NCI-H128 (cell line): ENCODE measurements around the gene ERCC6L2.

Experiments
- DNase-seq: peaks from one replicate; lab custom pipeline; 2025; ENCODE audit not compliant: unreplicated experiment; lab: John Stamatoyannopoulos, UW

ERCC6L2 gene

GRCh38 chr9:95910770-95911340, 35.4 kb downstream of the ERCC6L2 start:
- DNase-seq = no peak

- no peak for DNase-seq
These were observed 37.3 kb downstream of the ERCC6L2 start for GRCh38 chr9:95912773-95913172.

GRCh38 chr9:95920017-95920416, 44.5 kb downstream of the ERCC6L2 start:
- DNase-seq = no peak

GRCh38 chr9:95923794-95924193, 48.3 kb downstream of the ERCC6L2 start:
- no peak for DNase-seq

- no peak for DNase-seq
These were observed 49.5 kb downstream of the ERCC6L2 start for GRCh38 chr9:95924987-95925386.

GRCh38 chr9:95927271-95928004, 51.9 kb downstream of the ERCC6L2 start:
- DNase-seq = no peak

- no peak for DNase-seq
These were observed 54.8 kb downstream of the ERCC6L2 start for GRCh38 chr9:95930277-95930676.

- no peak for DNase-seq
These were observed 60.5 kb downstream of the ERCC6L2 start for GRCh38 chr9:95935861-95936578.

GRCh38 chr9:95936579-95937075, 61.1 kb downstream of the ERCC6L2 start:
- no peak for DNase-seq

GRCh38 chr9:95937131-95937530, 61.6 kb downstream of the ERCC6L2 start:
- DNase-seq = no peak

- DNase-seq = no peak
These were observed 63.2 kb downstream of the ERCC6L2 start for GRCh38 chr9:95938724-95939123.

GRCh38 chr9:95939472-95939871, 64.0 kb downstream of the ERCC6L2 start:
- DNase-seq = no peak

- DNase-seq = no peak
These were observed 64.8 kb downstream of the ERCC6L2 start for GRCh38 chr9:95940265-95940664.

- no peak for DNase-seq
These were observed 66.5 kb downstream of the ERCC6L2 start for GRCh38 chr9:95942016-95942415.

GRCh38 chr9:95947118-95947517, 71.6 kb downstream of the ERCC6L2 start:
- DNase-seq = no peak

- no peak for DNase-seq
These were observed 77.0 kb downstream of the ERCC6L2 start for GRCh38 chr9:95952471-95952870.

- no peak for DNase-seq
These were observed 78.5 kb downstream of the ERCC6L2 start for GRCh38 chr9:95953986-95954385.

- no peak for DNase-seq
These were observed 79.4 kb downstream of the ERCC6L2 start for GRCh38 chr9:95954940-95955339.

GRCh38 chr9:95962936-95963335, 87.4 kb downstream of the ERCC6L2 start:
- no peak for DNase-seq

GRCh38 chr9:95963659-95964058, 88.2 kb downstream of the ERCC6L2 start:
- no peak for DNase-seq

- DNase-seq = no peak
These were observed 90.8 kb downstream of the ERCC6L2 start for GRCh38 chr9:95966306-95966705.

- DNase-seq = no peak
These were observed 94.8 kb downstream of the ERCC6L2 start for GRCh38 chr9:95970317-95970716.
